Mesothelial cell of epicardium (in vitro differentiated cells): ENCODE results near the gene MAGEC1. TPM values are rescaled to one million over a fixed set of nuclear protein-coding genes. Genes with fewer than 3 reads are reported as not detected.
"Not testable (repeated sequence)": the region's sequence is repeated elsewhere in the genome, so short reads cannot be mapped to it uniquely, and the experiment has no call there.

Experiments
- DNase-seq, 2 experiments: peaks; one replicate each; pipeline ENCODE4 v3.0.0; 2021; ENCODE audit warnings: low spot score in 2 of 2; ENCODE audit not compliant: unreplicated experiment in 2 of 2
- H3K27ac Mint-ChIP-seq: 2 replicates; pipeline ENCODE4 v1.8.0; 2021; ENCODE audit warnings: mixed read lengths
- H3K27me3 Mint-ChIP-seq: 2 replicates; pipeline ENCODE4 v1.8.0; 2021; ENCODE audit warnings: low read depth, mixed read lengths
- H3K36me3 Mint-ChIP-seq: 2 replicates; pipeline ENCODE4 v1.8.0; 2021; ENCODE audit warnings: mixed read lengths
- H3K4me1 Mint-ChIP-seq: 2 replicates; pipeline ENCODE4 v1.8.0; 2021; ENCODE audit warnings: mixed read lengths
- H3K4me3 Mint-ChIP-seq: 2 replicates; pipeline ENCODE4 v1.8.0; 2021; ENCODE audit warnings: mild to moderate bottlenecking, moderate library complexity, mixed read lengths
- H3K9me3 Mint-ChIP-seq: 2 replicates; pipeline ENCODE4 v1.8.0; 2021; ENCODE audit warnings: mixed read lengths
- total RNA-seq: library from RNA; stranded (reverse); gene quantifications from 3 replicates; pipeline ENCODE4 v1.2.1, GENCODE V29; 2021
- TF ChIP-seq, protein P1 (sequence below): fragments of 200-600 bp; sonication (generic); IDR thresholded peaks from one replicate; pipeline ENCODE4 v1.5.0; 2021; ENCODE audit warnings: antibody characterized with exemption; ENCODE audit not compliant: unreplicated experiment

Gene MAGEC1, protein sequence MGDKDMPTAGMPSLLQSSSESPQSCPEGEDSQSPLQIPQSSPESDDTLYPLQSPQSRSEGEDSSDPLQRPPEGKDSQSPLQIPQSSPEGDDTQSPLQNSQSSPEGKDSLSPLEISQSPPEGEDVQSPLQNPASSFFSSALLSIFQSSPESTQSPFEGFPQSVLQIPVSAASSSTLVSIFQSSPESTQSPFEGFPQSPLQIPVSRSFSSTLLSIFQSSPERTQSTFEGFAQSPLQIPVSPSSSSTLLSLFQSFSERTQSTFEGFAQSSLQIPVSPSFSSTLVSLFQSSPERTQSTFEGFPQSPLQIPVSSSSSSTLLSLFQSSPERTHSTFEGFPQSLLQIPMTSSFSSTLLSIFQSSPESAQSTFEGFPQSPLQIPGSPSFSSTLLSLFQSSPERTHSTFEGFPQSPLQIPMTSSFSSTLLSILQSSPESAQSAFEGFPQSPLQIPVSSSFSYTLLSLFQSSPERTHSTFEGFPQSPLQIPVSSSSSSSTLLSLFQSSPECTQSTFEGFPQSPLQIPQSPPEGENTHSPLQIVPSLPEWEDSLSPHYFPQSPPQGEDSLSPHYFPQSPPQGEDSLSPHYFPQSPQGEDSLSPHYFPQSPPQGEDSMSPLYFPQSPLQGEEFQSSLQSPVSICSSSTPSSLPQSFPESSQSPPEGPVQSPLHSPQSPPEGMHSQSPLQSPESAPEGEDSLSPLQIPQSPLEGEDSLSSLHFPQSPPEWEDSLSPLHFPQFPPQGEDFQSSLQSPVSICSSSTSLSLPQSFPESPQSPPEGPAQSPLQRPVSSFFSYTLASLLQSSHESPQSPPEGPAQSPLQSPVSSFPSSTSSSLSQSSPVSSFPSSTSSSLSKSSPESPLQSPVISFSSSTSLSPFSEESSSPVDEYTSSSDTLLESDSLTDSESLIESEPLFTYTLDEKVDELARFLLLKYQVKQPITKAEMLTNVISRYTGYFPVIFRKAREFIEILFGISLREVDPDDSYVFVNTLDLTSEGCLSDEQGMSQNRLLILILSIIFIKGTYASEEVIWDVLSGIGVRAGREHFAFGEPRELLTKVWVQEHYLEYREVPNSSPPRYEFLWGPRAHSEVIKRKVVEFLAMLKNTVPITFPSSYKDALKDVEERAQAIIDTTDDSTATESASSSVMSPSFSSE
- total RNA-seq: not detected in 3 replicates

DNA sequence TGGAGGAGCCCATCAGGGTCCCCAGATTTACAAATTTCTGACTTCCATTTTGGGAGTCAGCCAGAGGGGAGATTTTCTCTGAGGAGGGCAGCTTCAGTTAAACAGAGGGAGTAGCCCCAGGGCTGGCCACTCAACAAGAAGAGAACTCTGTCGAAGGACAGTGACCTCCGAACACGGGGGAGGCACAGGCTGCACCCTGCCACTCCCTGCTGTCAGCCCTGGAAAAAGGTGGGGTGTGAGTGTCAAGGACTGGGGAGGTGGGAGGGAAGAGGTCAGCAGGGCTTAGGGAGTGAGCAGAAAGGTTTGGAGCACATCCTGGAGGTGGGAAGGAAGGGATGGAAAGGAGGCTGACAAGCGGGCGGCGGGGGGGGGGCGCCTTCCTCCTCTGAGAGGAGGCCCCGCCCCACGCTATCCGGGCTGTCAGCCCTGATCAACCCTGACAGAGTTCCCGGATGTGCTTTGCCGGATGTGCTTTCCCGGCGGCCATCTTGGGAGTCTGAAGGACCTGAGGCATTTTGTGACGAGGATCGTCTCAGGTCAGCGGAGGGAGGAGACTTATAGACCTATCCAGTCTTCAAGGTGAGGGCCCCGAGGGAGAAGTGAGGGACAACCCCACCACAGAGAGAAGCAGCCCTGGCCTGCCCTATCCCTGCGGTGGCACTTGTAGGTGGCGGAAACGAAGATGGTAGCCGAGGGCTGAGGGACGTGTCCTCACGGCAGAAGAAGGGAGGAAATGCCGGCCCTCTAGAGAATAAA, at the start of gene MAGEC1:
TSS of gene MAGEC1 (plus strand) at position 495 of the 756 bp plus-strand sequence. CDS start 1,179 bp downstream, outside the sequence.
- H3K27me3 Mint-ChIP-seq: no peaks in the 10 kb centered on the region
- H3K36me3 Mint-ChIP-seq: peaks cover 8% of the 10 kb centered on the region
- peaks cover 60% of the 10 kb centered on the region for H3K9me3 Mint-ChIP-seq
- H3K27ac Mint-ChIP-seq: no peak within 1 kb of the TSS
- no peak for DNase-seq
- TF ChIP-seq, protein P1, sequence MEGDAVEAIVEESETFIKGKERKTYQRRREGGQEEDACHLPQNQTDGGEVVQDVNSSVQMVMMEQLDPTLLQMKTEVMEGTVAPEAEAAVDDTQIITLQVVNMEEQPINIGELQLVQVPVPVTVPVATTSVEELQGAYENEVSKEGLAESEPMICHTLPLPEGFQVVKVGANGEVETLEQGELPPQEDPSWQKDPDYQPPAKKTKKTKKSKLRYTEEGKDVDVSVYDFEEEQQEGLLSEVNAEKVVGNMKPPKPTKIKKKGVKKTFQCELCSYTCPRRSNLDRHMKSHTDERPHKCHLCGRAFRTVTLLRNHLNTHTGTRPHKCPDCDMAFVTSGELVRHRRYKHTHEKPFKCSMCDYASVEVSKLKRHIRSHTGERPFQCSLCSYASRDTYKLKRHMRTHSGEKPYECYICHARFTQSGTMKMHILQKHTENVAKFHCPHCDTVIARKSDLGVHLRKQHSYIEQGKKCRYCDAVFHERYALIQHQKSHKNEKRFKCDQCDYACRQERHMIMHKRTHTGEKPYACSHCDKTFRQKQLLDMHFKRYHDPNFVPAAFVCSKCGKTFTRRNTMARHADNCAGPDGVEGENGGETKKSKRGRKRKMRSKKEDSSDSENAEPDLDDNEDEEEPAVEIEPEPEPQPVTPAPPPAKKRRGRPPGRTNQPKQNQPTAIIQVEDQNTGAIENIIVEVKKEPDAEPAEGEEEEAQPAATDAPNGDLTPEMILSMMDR: no peak
- no peak within 1 kb of the TSS for H3K4me3 Mint-ChIP-seq
- no peaks in the 10 kb centered on the region for H3K4me1 Mint-ChIP-seq

DNA sequence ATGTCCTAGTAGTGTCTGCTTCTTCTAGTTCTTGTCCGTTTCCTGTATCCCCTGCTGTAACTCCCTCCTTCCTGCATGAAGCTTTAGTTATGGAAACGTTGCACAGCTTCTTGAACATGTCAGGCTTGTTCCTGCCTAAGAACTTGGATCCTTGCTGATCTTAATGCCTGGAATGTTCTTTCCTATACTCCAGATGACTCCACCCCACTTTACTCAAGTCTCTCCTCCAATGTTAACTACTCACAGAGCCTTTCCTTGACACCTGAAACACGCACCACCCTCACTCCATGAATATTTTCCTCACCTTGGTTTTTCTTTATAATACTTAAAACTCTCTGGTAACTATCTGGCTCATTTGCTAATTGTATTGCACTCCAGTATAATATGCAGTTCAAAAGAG, 46.2 kb upstream of the MAGEC1 start:
- Mint-ChIP-seq H3K9me3 (peaks cover 41% of the 10 kb centered on the region), H3K27me3 (no peaks in the 10 kb centered on the region), H3K36me3 (no peaks in the 10 kb centered on the region), H3K27ac (no peak overlapping the region), H3K4me3 (no peak overlapping the region), H3K4me1 (no peaks in the 10 kb centered on the region)
- DNase-seq: no peak
- TF ChIP-seq, protein P1: no peak

DNA sequence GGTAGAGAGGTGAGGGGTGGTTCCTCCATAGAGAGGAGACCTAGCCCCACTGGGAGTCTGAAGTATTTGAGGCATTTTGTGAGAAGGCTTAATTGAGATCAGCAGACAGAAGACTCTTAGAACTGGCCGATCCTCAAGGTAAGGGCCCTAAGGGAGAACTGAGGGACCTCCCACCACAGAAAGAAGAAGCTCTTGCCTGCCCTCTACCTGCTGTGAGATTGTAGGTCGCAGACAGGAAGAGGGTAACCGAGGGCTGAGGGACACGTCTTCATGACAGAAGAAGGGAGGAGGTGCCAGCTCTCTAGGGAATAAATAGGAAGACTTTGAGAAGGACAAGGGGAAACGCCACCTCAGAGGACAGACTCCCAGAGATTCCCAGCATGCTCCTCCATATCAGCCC, 24.1 kb upstream of the MAGEC1 start:
- H3K4me3 Mint-ChIP-seq: no peak overlapping the region
- H3K4me1 Mint-ChIP-seq: no peaks in the 10 kb centered on the region
- TF ChIP-seq, protein P1: no peak
- no peaks in the 10 kb centered on the region for H3K27me3 Mint-ChIP-seq
- H3K27ac Mint-ChIP-seq: no peak overlapping the region
- no peak for DNase-seq
- H3K9me3 Mint-ChIP-seq: peaks cover 42% of the 10 kb centered on the region
- H3K36me3 Mint-ChIP-seq: no peaks in the 10 kb centered on the region

DNA sequence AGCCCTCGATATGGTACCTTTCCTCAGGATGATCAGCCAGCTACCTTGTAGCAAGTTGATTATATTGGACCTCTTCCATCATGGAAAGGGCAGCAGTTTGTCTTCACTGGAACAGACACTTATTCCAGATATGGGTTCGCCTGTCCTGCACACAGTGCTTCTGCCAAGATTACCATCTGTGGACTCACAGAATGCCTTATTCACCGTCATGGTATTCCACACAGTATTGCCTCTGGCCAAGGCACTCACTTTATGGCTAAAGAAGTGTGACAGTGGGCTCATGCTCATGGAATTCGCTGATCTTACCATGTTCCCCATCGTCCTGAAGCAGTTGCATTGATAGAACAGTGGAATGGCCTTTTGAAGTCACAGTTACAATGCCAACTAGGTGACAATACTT, 14.9 kb upstream of the MAGEC1 start:
- H3K9me3 Mint-ChIP-seq: peaks cover 62% of the 10 kb centered on the region
- not testable (repeated sequence) for H3K4me1 Mint-ChIP-seq, H3K27ac Mint-ChIP-seq, H3K4me3 Mint-ChIP-seq, DNase-seq, H3K36me3 Mint-ChIP-seq, H3K27me3 Mint-ChIP-seq

DNA sequence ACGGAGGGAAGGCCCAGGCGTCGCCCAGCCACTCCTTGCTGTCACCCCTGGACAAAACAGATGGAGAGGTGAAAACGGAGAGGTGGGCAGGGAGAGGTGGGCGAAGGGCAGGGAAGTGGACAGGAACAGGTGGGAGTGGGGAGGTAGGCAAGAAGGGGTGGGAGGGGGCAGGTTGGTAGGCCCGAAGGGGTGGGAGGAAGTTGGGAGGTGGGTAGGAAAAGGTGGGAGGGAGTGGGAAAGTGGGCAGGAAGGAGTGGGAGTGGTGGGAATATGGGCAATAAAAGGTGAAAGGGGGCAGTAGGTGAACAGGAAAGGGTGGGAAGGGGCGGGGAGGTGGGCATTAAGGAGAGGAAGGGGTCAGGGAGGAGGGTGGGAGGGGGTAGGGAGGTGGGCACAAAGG, 9.0 kb upstream of the MAGEC1 start:
- no peak overlapping the region for H3K27ac Mint-ChIP-seq
- no peaks in the 10 kb centered on the region for H3K4me1 Mint-ChIP-seq
- no peak overlapping the region for H3K4me3 Mint-ChIP-seq
- H3K27me3 Mint-ChIP-seq: no peaks in the 10 kb centered on the region
- no peak for DNase-seq
- H3K36me3 Mint-ChIP-seq: no peaks in the 10 kb centered on the region
- H3K9me3 Mint-ChIP-seq: peaks cover 42% of the 10 kb centered on the region
- TF ChIP-seq, protein P1: no peak
